Activated CD8-positive, alpha-beta memory T cell treated with anti-CD3 and anti-CD28 coated beads, Interleukin-2, amount 50 U/mL, for 24 hours (primary cell): ENCODE measurements around the gene PRR23C.

Source experiments
- DNase-seq: peaks from one replicate; pipeline ENCODE4 v3.0.0-alpha.2; 2020; ENCODE audit errors: extremely low read depth

The PRR23C gene

GRCh38 chr3:138995706-138996105 is 49.0 kb downstream of the PRR23C start:
- no peak for DNase-seq
